Body of pancreas (tissue), 4 donors: ENCODE data around the gene MMP17. TPM values are rescaled to one million over a fixed set of nuclear protein-coding genes. Genes with fewer than 3 reads are reported as not detected.
A peak's percentile ranks its signal among the peaks of the same experiment; 100 is the strongest.

ENCODE experiments used
- ATAC-seq: fragments of 150-250 bp; one replicate; pipeline ENCODE4 v1.9.1; 2016
- DNase-seq, 4 donors: peaks; one replicate each; pipeline ENCODE4 v3.0.0-alpha.2; 2019
- H3K27ac ChIP-seq, 4 donors: fragments of 200-600 bp; sonication (generic); 1 replicate in 3 of 4; 2 replicates in 1 of 4; pipeline versions ENCODE4 v1.5.1 to v1.6.1; 2016 to 2019; ENCODE audit warnings: mild to moderate bottlenecking in 1 of 4, mixed read lengths in 1 of 4, moderate library complexity in 1 of 4
- H3K27me3 ChIP-seq, 2 donors: fragments of 200-600 bp; sonication (generic); one replicate each; pipeline ENCODE4 v1.6.0; 2016; ENCODE audit warnings: mild to moderate bottlenecking in 1 of 2
- H3K36me3 ChIP-seq, 2 donors: fragments of 200-600 bp; sonication (generic); replicated peaks in 1 of 2; 2 replicates each; pipeline ENCODE4 v1.5.1; 2016; ENCODE audit warnings: low read depth in 2 of 2; ENCODE audit not compliant: insufficient read depth in 1 of 2
- H3K4me1 ChIP-seq: fragments of 200-600 bp; sonication (generic); one replicate; pipeline ENCODE4 v1.6.0; 2016
- H3K4me3 ChIP-seq, 2 donors: fragments of 200-600 bp; sonication (generic); 1 replicate in 1 of 2; 2 replicates in 1 of 2; pipeline ENCODE4 v1.5.1; 2016 to 2019
- H3K9me3 ChIP-seq, 3 donors: fragments of 200-600 bp; sonication (generic); 1 replicate in 2 of 3; 2 replicates in 1 of 3; pipeline ENCODE4 v1.5.1; 2016
- POLR2A ChIP-seq, 3 donors: fragments of 450-650 bp; IDR thresholded peaks; one replicate each; pipeline ENCODE4 v1.6.1; 2016; ENCODE audit warnings: antibody characterized with exemption in 3 of 3, mild to moderate bottlenecking in 2 of 3
- WGBS, 2 donors: methylation state at CpG; one replicate each; pipeline ENCODE4 v1.1.5; 2017; 5-methylcytosine and 5-hydroxymethylcytosine counted together
- intact Hi-C: fragments of 100-400 bp; cut with DNase I; formaldehyde crosslinking; loops from one replicate; pipeline ENCODE4 v1.15.1; 2023
- total RNA-seq, 2 donors: library from RNA; depleted of rRNA; stranded (reverse); fragments of >200 nt; gene quantifications; one replicate each; pipeline ENCODE4 v1.1.0, GENCODE V29; 2016
- TF ChIP-seq, protein P1 (sequence below), 7 experiments: fragments of 450-650 bp in 4 of 7; fragments of 200-600 bp in 3 of 7; sonication (generic) in 3 of 7; IDR thresholded peaks; one replicate each; pipeline ENCODE4 v1.5.1; 2016 to 2019; ENCODE audit warnings: antibody characterized with exemption in 7 of 7

MMP17 gene
- total RNA-seq, 2 donors from 2014 or later, result 2.6 to 6.7 TPM

DNA sequence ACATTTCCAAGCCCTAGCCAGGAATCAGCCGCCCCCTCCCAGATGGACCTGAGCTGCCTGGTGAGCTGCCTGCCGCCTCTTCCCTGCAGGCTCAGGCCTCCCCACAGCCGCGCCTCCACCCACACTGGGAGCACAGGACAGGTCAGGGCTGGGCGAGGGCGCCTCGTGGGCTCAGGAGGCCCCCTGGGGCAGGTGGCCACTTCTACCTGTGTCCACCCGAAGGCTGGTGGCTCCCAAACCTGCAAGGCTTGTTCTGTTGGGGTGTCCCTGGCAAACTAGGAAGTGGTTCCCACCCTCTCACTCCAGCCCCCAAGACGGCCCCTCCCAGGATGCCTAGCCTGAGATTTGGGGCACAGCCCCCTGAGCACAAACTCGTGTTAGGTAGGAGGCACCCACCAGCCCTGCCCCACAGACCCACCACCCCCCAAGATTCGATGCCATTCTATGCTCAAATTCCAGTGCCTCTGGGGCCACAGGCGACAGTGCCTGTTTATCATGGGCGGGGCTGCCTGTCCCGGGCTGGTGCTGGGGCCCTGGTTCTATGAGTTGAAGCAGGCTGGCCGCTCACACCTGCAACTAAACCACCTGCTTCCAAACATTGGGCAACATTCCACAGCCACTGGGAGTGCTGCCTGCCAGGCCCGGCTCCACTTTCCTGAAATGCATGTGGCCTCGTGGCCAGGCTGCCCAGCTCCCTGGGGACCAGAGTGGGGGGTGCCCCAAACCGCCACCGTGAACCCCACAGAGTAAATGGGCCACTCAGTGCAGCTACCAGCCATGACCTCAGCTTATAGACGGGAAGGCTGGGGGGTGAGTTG lies 6.8 kb downstream of the MMP17 start:
- DNase-seq (peak in 1 of 4 donors; percentile 35), ATAC-seq (no peak)
- Histone ChIP-seq H3K27me3 (peaks cover 0 to 24% of the 10 kb centered on the region in 2 donors), H3K4me3 (no peak overlapping the region), H3K36me3 (no peaks in the 10 kb centered on the region), H3K9me3 (no peaks in the 10 kb centered on the region), H3K4me1 (peaks cover 15% of the 10 kb centered on the region), H3K27ac (no peak overlapping the region)
- intact Hi-C loops, result no loop called here
- TF ChIP-seq, protein P1, sequence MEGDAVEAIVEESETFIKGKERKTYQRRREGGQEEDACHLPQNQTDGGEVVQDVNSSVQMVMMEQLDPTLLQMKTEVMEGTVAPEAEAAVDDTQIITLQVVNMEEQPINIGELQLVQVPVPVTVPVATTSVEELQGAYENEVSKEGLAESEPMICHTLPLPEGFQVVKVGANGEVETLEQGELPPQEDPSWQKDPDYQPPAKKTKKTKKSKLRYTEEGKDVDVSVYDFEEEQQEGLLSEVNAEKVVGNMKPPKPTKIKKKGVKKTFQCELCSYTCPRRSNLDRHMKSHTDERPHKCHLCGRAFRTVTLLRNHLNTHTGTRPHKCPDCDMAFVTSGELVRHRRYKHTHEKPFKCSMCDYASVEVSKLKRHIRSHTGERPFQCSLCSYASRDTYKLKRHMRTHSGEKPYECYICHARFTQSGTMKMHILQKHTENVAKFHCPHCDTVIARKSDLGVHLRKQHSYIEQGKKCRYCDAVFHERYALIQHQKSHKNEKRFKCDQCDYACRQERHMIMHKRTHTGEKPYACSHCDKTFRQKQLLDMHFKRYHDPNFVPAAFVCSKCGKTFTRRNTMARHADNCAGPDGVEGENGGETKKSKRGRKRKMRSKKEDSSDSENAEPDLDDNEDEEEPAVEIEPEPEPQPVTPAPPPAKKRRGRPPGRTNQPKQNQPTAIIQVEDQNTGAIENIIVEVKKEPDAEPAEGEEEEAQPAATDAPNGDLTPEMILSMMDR (IDR thresholded peaks at IDR 0.05), result no peak
- 46 to 50% methylated on average over 2 to 19 of the region's 20 CpGs for WGBS, 2 donors

DNA sequence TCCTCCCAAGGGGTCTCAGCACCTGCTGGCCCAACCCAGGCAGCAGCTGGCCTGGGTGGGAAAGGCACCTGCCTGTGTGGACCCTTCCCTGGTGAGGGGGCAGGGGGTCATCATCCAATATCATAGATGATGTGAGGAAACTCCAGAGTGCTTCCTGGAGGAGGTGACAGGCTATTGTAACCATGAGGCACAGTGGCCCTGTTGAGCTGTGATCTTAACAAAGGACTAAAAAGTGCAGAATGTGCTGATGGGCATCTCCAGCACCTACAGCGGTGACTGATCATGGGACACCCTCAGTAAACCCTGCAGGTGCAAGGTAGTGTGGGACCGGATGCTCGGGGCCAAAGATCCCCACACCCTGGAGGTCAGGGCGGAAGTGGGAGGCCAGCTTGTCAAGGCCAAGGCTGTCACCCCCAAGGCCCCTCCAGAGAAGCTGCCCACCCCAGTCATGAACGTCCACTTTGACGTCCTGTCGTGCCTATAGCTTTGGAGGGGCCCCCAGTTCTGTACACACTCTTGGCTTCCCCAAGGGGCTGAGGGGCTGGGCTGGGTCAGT lies 7.5 kb downstream of the MMP17 start:
- TF ChIP-seq POLR2A (IDR thresholded peaks at IDR 0.05), result no peak
- TF ChIP-seq, protein P1 (IDR thresholded peaks at IDR 0.05), result no peak
- H3K9me3 ChIP-seq, result no peaks in the 10 kb centered on the region
- peaks cover 8% of the 10 kb centered on the region for H3K4me1 ChIP-seq
- no peak overlapping the region for H3K27ac ChIP-seq
- intact Hi-C loops, result no loop called here
- 51 to 74% methylated on average over 3 to 7 of the region's 7 CpGs for WGBS, 2 donors
- no peak overlapping the region for H3K4me3 ChIP-seq
- DNase-seq (no peak), ATAC-seq (no peak)
- peaks cover 0 to 18% of the 10 kb centered on the region in 2 donors for H3K27me3 ChIP-seq
- H3K36me3 ChIP-seq, result no peaks in the 10 kb centered on the region

DNA sequence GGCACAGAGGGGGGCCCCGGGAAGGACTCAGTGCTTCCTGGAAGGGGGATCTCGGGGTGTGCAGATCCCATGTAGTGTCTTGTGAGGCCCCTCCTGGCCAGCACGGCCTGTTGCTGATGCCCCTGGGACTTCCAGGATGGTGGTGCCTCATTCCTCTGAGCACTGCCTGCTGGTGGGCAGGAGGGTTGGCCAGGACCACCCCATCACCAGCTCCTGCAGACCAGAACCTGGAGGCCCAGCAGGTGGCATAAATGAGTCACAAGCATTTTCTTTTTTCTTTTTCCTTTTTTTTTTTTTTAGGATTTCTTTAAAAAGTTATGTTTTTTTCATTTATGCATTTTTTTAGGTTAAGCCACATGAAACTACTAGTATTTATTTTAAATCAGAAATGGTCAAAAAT lies 8.0 kb downstream of the MMP17 start:
- Histone ChIP-seq H3K27me3 (peaks cover 0 to 15% of the 10 kb centered on the region in 2 donors), H3K36me3 (no peaks in the 10 kb centered on the region), H3K9me3 (no peaks in the 10 kb centered on the region), H3K27ac (no peak overlapping the region), H3K4me3 (no peak overlapping the region), H3K4me1 (peaks cover 3% of the 10 kb centered on the region)
- DNase-seq, result no peak
- TF ChIP-seq, protein P1 (IDR thresholded peaks at IDR 0.05), result peak in 4 of 7 experiments; percentile 6 to 30 (median 16)
- TF ChIP-seq POLR2A (IDR thresholded peaks at IDR 0.05), result no peak
- WGBS, 2 donors, result 50 to 60% methylated on average over 2 to 3 of the region's 3 CpGs
- ATAC-seq, result no peak
- intact Hi-C loops, result no loop called here

DNA sequence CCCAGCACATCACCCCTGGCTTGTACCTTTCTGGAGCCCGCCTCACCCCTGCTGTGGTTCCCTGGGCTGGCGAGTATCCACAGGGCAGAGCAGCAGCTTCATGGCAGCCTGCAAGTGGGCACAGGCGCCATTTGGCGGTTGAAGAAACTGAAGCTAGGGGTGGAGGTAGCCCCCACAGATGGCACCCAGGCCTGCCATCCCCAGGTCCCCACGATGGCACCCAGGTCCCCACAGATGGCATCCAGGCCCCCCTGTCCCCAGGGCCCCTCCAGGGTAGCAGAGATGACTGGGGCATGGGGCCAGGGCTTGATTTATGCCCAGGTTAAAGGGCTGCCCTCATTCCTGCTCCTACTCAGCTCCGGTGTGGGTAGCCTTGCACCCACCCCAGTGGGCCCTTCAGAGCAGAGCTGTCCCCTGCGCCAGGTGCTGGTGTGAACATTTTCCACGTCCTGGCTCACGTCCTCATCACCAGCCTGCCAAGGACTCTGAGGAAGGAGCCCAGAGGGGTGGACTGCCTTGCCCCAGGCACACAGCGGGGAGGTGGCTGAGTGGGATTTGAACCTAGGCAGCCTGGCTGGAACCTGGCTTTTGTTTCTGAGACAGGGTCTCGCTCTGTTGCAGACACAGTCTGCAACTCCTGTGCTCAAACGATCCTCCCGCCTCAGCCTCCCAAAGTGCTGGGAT lies 8.7 kb downstream of the MMP17 start:
- Histone ChIP-seq H3K27me3 (peaks cover 0 to 15% of the 10 kb centered on the region in 2 donors), H3K9me3 (no peaks in the 10 kb centered on the region), H3K4me1 (no peaks in the 10 kb centered on the region), H3K4me3 (no peak overlapping the region), H3K27ac (no peak overlapping the region), H3K36me3 (no peaks in the 10 kb centered on the region)
- intact Hi-C loops, result no loop called here
- no peak for TF ChIP-seq POLR2A (IDR thresholded peaks at IDR 0.05)
- TF ChIP-seq, protein P1 (IDR thresholded peaks at IDR 0.05), result no peak
- ATAC-seq (no peak), DNase-seq (no peak)
- WGBS, 2 donors, result 69 to 84% methylated on average over 4 to 11 of the region's 13 CpGs
